Tibial nerve (tissue), 4 donors: ENCODE measurements around the gene GMPPB.

ENCODE experiments used
- EP300 ChIP-seq, 2 donors: sonication (generic); formaldehyde crosslinking; IDR thresholded peaks; one replicate each; pipeline ENCODE4 v1.6.1; 2017; ENCODE audit warnings: antibody characterized with exemption in 2 of 2, mild to moderate bottlenecking in 1 of 2
- POLR2A ChIP-seq, 2 donors: fragments of 450-650 bp; IDR thresholded peaks; one replicate each; pipeline ENCODE4 v1.6.1; 2017; ENCODE audit warnings: antibody characterized with exemption in 2 of 2, mild to moderate bottlenecking in 2 of 2, moderate library complexity in 2 of 2
- TF ChIP-seq, protein P1 (sequence below), 5 experiments: fragments of 200-600 bp in 3 of 5; fragments of 450-650 bp in 2 of 5; sonication (generic) in 3 of 5; IDR thresholded peaks; one replicate each; pipeline ENCODE4 v1.5.1; 2016 to 2019; ENCODE audit warnings: antibody characterized with exemption in 5 of 5, mild to moderate bottlenecking in 3 of 5, moderate library complexity in 2 of 5

DNA sequence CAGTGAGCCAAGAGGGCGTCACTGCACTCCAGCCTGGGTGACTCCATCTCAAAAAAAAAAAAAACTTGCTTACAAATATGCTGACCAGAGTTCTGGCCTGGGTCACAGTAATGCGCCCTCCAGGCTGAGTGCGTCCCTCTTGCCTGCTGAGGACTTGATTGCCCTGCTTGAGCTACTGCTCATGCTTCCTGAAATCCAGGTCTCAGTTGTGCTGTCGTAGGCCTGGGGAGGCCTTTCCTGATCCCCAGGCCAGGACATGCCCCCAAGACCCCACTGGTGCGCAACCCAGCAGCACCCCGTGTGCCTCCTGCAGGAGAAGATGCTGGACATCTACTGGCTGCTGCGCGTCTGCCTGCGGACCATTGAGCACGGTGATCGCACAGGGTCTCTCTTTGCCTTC, 11.6 kb downstream of the GMPPB start:
- TF ChIP-seq, protein P1, sequence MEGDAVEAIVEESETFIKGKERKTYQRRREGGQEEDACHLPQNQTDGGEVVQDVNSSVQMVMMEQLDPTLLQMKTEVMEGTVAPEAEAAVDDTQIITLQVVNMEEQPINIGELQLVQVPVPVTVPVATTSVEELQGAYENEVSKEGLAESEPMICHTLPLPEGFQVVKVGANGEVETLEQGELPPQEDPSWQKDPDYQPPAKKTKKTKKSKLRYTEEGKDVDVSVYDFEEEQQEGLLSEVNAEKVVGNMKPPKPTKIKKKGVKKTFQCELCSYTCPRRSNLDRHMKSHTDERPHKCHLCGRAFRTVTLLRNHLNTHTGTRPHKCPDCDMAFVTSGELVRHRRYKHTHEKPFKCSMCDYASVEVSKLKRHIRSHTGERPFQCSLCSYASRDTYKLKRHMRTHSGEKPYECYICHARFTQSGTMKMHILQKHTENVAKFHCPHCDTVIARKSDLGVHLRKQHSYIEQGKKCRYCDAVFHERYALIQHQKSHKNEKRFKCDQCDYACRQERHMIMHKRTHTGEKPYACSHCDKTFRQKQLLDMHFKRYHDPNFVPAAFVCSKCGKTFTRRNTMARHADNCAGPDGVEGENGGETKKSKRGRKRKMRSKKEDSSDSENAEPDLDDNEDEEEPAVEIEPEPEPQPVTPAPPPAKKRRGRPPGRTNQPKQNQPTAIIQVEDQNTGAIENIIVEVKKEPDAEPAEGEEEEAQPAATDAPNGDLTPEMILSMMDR (IDR thresholded peaks at IDR 0.05), result no peak
- TF ChIP-seq POLR2A (IDR thresholded peaks at IDR 0.05), result no peak
- TF ChIP-seq EP300 (IDR thresholded peaks at IDR 0.05), result no peak
